ENCODE data around the gene CD109.
"Not testable (repeated sequence)": the region's sequence is repeated elsewhere in the genome, so short reads cannot be mapped to it uniquely, and the experiment has no call there.

Gene CD109

GRCh38 chr6:73704798-73705197 is 8.8 kb downstream of the CD109 start:
- TF ChIP-seq CTCF (IDR thresholded peaks at IDR 0.05; ENCODE audit: low read depth, low read length), result no peak
- DNase-seq (ENCODE audit: extremely low read depth, low read depth), result no peak

DNA sequence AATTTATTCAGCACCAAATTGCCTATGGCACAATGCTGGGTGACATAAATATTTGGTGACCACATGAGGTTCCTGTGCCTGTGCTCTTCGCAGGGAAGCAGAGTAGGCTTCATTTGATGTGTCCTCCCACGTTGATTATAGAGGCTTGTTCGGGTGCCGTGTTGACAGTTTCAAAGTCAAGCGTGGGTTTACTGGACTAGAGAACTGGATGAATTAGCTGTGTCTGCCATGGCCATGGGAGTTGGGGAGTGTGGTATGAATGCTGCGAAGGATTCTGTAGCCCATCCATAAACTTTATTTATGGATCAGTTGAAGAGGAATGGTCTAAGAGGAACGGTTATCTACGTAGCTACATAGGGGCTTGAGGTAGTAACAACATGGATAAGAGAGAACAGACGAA is 11.0 kb downstream of the CD109 start:
- DNase-seq (ENCODE audit: extremely low read depth, low read depth), result no peak
- no peak for TF ChIP-seq CTCF (IDR thresholded peaks at IDR 0.05; ENCODE audit: low read depth, low read length)

DNA sequence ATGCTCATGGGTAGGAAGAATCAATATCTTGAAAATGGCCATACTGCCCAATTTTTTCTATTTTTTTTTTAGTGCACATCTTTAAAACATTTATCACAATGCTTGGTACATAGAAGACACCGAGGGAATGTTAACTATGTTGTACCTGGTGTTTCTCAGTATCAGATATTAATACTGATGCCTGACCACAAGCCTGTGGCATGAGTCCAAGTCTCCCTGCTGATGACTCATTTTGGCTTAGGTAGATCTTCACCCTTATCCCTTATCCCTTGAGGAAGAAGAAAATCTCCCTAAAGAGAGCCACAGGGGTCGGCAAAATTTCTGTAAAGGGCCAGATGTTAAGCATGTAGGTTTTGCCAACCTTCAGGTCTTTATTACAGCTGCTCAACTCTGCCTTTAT is 14.5 kb downstream of the CD109 start:
- TF ChIP-seq CTCF (IDR thresholded peaks at IDR 0.05; ENCODE audit: low read depth, low read length), result no peak
- DNase-seq (ENCODE audit: extremely low read depth, low read depth), result no peak

- no peak for DNase-seq (ENCODE audit: extremely low read depth, low read depth)
- TF ChIP-seq CTCF (IDR thresholded peaks at IDR 0.05; ENCODE audit: low read depth, low read length), result no peak
Observed at GRCh38 chr6:73710948-73711347, 14.9 kb downstream of the CD109 start.

DNA sequence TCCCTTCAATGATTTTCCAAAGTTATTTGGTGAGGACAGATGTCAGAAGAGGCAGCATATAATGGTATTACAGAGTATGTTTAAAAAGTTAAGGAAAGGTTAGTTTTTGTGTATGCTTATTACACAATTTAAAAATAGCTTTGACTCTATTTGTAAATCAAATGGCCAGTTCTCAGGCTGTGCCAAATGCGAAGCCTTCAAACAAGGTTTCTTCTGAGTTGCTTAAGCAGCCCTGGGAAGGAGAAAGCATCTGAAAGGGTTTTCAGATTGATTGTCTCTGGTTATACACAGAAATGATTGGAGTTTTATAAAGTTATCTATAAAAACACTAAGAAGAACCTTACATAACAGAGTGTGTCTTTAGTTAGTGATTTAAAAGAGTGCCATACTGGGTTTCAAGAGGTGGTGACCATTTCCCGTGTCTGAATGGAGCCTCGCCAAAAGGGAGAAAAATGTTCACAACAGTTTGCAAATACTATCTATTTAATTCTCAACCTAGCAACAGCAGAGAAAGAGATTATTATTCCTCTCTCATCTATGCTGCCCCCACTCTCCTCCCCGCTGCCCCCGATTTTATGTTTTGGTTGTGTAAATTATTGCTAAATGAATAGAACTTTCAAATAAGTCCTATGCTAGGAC is 16.7 kb downstream of the CD109 start:
- no peak for DNase-seq (ENCODE audit: extremely low read depth, low read depth)
- TF ChIP-seq CTCF (IDR thresholded peaks at IDR 0.05; ENCODE audit: low read depth, low read length), result no peak

DNA sequence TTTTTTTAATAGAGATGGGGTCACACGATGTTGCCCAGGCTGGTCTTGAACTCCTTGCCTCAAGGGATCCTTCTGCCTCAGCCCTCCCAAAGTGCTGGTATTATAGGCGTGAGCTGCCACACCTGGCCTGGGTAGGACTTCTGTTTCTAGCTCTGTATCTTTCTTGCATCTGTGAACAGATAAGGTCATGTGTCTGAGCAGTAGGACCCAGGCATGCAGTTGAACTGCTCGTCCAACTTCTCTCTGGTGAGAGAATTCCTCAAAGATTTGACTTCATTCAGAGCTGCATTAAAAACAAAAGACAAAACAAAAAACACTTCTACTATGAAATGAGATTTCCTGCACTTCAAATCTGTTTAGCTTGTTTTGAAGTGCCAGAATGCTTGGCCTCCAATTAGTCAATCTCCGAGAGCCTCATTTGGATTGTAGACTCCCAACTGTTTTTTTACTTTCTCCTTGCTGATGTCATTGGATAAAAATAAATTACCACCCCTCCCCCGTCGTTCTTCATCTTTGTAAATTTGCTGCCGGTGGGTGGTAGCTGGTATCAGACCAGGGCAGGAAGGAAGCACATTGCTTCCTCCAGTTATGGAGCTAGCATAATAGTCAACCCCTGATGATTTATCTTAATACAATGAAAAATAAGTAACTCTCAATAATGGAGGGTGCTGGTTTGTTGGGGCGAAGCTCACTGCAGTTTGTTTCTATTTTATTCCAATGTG is 17.6 kb downstream of the CD109 start:
- no peak for TF ChIP-seq CTCF (IDR thresholded peaks at IDR 0.05; ENCODE audit: low read depth, low read length)
- DNase-seq (ENCODE audit: extremely low read depth, low read depth), result no peak

DNA sequence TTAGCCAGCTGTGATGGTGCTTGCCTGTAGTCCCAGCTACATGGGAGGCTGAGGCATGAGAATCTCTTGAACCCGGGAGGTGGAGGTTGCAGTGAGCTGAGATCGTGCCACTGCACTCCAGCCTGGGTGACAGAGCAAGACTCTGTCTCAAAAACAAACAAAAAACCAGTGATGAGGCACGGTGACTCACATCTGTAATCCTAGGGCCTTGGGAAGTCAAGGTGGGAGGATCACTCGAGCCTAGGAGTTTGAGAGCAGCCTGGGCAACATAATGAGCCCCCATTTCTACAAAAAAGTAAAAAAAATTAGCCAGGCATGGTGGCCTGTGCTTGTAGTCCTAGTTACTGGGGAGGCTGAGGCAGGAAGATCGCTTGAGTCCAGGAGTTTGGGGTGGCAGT is 19.1 kb downstream of the CD109 start:
- DNase-seq (ENCODE audit: extremely low read depth, low read depth), result not testable (repeated sequence)

DNA sequence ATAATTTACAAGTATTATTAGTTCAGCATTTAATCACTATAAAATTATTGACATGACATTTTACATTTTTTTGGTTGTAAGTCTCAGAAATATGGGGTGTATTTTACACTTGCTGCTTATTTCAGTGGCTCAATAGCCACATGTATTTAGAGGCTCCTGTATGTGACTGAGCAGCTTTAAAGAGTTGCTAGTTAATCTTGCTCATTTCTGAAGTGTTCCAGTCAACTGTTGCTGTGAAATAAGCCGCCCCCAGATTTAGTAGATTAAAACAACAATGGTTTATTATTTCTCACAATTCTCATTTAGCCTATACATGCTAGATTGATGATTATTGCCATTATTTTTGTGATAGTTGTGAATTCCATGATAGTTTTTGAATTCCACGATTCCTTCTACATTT is 23.0 kb downstream of the CD109 start:
- DNase-seq (ENCODE audit: extremely low read depth, low read depth), result no peak
- no peak for TF ChIP-seq CTCF (IDR thresholded peaks at IDR 0.05; ENCODE audit: low read depth, low read length)

All from AG09319 (cell line).